Loucy (cell line): ENCODE data around the gene KLF7.

Experiments used
- H2AFZ ChIP-seq: fragments of 200-600 bp; sonication (generic); 2 replicates; pipeline ENCODE4 v1.6.0; 2016; ENCODE audit warnings: antibody characterized with exemption, mild to moderate bottlenecking, low read length, moderate library complexity
- H3F3A ChIP-seq: fragments of 200-600 bp; 2 replicates; pipeline ENCODE4 v1.6.0; 2016; ENCODE audit warnings: antibody characterized with exemption, low read depth, mild to moderate bottlenecking
- H3K27me3 ChIP-seq: fragments of 200-600 bp; sonication (generic); 2 replicates; pipeline ENCODE4 v1.6.1; 2014; ENCODE audit warnings: low read length, mild to moderate bottlenecking; ENCODE audit not compliant: insufficient read depth, poor library complexity, severe bottlenecking
- H3K36me3 ChIP-seq: fragments of 200-600 bp; sonication (generic); 2 replicates; pipeline ENCODE4 v1.6.1; 2016; ENCODE audit warnings: low read length; ENCODE audit not compliant: insufficient read depth
- H3K4me1 ChIP-seq: fragments of 200-600 bp; sonication (generic); 2 replicates; pipeline ENCODE4 v1.5.1; 2014; ENCODE audit warnings: low read length, mild to moderate bottlenecking; ENCODE audit not compliant: insufficient read depth, poor library complexity, severe bottlenecking
- H3K4me2 ChIP-seq: fragments of 200-600 bp; sonication (generic); 2 replicates; pipeline ENCODE4 v1.6.0; 2014; ENCODE audit warnings: antibody characterized with exemption, low read length, low read depth, mild to moderate bottlenecking; ENCODE audit not compliant: poor library complexity, severe bottlenecking
- H3K4me3 ChIP-seq: fragments of 200-600 bp; sonication (generic); 2 replicates; pipeline ENCODE4 v1.5.1; 2014; ENCODE audit warnings: low read length, mild to moderate bottlenecking, mixed read lengths; ENCODE audit not compliant: poor library complexity, severe bottlenecking
- H3K79me2 ChIP-seq: fragments of 200-600 bp; sonication (generic); 2 replicates; pipeline ENCODE4 v1.6.1; 2014; ENCODE audit warnings: low read length; ENCODE audit not compliant: insufficient read depth
- H3K9ac ChIP-seq: fragments of 200-600 bp; sonication (generic); 2 replicates; pipeline ENCODE4 v1.6.0; 2014; ENCODE audit warnings: mild to moderate bottlenecking, low read depth, low read length, moderate library complexity; ENCODE audit not compliant: poor library complexity, severe bottlenecking
- H3K9me2 ChIP-seq: fragments of 200-600 bp; sonication (generic); replicated peaks from 2 replicates; pipeline ENCODE4 v1.6.1; 2016; ENCODE audit warnings: low read depth, low read length, mixed read lengths
- H3K9me3 ChIP-seq: fragments of 200-600 bp; sonication (generic); 2 replicates; pipeline ENCODE4 v1.6.1; 2014; ENCODE audit warnings: mild to moderate bottlenecking, antibody characterized with exemption, low read length, low read depth; ENCODE audit not compliant: insufficient read depth
- H4K20me1 ChIP-seq: fragments of 200-600 bp; sonication (generic); 2 replicates; pipeline ENCODE4 v1.6.0; 2014; ENCODE audit warnings: antibody characterized with exemption, low read length, mild to moderate bottlenecking; ENCODE audit not compliant: insufficient read depth, poor library complexity, severe bottlenecking
- EZH2phosphoT487 ChIP-seq: fragments of 200-600 bp; IDR thresholded peaks from 2 replicates; pipeline ENCODE4 v1.6.1; 2018; ENCODE audit warnings: antibody characterized with exemption, mild to moderate bottlenecking, moderate library complexity, borderline replicate concordance
- TF ChIP-seq, protein P1 (sequence below): fragments of 200-600 bp; sonication (generic); conservative IDR thresholded peaks from 2 replicates; pipeline ENCODE4 v1.5.1; 2014; ENCODE audit warnings: mild to moderate bottlenecking, antibody characterized with exemption, low read length

KLF7 gene

DNA sequence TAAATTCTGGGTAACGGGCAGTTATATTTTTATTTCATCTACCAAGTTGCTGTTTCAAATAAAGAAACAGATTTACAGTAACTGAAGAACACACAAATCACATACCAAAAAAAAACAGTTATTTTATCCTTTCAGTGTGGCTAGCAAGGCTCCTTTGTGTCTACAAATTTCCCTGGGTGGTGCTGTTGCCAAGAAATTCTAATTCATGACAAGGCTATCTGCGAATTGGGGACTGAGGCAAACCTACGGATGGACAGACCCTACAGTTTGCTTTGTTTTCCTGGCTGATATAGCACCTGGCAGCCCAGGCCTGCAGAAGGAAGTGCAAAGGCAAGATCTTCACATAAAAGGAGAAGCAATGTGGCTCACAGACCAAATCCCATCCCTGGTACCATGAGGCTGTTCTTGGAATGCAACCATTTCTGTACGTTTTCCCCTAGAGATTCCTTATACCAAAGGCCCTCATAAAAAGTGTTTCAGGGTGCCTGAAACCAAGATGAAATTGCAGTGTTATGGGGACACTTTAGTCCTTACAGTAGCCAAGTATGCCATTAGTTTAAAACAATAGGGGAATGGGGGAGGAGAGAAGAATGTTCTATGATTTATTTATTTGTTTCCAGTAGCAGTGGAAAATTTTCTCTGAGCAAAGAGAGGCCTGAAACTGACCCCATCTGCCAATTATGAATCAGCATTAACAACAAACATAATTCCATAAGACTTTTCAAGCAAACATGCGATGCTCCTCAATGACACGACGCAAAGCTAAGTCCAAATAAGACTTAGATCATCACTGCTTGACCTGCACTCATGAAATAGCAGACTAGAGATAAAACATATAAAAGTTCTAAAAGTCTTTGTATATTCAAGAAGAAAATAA, 4.3 kb downstream of the KLF7 start:
- Histone ChIP-seq H3K27me3 (no peaks in the 10 kb centered on the region), H3K9ac (no peak overlapping the region), H3K4me2 (peak overlapping the region; percentile 15), H3K4me1 (peaks cover 25% of the 10 kb centered on the region), H3K9me3 (no peaks in the 10 kb centered on the region), H2AFZ (no peak overlapping the region), H3K79me2 (peaks cover 11% of the 10 kb centered on the region; the same call in 1 of the 2 replicates), H4K20me1 (peaks cover 13% of the 10 kb centered on the region), H3K36me3 (no peaks in the 10 kb centered on the region), H3K9me2 (no peaks in the 10 kb centered on the region), H3F3A (no peaks in the 10 kb centered on the region), H3K4me3 (no peak overlapping the region)
- TF ChIP-seq, protein P1, sequence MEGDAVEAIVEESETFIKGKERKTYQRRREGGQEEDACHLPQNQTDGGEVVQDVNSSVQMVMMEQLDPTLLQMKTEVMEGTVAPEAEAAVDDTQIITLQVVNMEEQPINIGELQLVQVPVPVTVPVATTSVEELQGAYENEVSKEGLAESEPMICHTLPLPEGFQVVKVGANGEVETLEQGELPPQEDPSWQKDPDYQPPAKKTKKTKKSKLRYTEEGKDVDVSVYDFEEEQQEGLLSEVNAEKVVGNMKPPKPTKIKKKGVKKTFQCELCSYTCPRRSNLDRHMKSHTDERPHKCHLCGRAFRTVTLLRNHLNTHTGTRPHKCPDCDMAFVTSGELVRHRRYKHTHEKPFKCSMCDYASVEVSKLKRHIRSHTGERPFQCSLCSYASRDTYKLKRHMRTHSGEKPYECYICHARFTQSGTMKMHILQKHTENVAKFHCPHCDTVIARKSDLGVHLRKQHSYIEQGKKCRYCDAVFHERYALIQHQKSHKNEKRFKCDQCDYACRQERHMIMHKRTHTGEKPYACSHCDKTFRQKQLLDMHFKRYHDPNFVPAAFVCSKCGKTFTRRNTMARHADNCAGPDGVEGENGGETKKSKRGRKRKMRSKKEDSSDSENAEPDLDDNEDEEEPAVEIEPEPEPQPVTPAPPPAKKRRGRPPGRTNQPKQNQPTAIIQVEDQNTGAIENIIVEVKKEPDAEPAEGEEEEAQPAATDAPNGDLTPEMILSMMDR = no peak
- TF ChIP-seq EZH2phosphoT487 = no peak

DNA sequence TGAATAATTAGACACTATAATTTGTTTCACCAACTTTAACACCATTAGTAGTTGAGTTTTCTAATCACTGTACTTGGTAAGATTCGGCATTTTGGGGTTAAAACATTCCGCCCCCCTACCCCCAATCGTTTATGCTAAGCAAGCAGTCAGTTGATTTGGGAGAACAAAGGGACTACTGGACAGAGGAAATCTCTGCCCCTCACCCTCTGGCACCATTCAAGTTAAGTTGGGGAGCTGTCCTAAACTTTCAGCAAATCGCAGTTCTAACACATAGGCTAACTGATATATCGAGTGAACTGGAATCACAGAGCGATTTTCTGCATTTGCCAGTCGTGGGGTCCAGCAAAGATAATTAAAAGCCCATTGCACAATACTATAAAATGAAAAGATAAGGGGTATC, 5.6 kb downstream of the KLF7 start:
- H3K79me2 ChIP-seq = peaks cover 10% of the 10 kb centered on the region; the same call in 1 of the 2 replicates
- H3K4me1 ChIP-seq = peaks cover 23% of the 10 kb centered on the region

DNA sequence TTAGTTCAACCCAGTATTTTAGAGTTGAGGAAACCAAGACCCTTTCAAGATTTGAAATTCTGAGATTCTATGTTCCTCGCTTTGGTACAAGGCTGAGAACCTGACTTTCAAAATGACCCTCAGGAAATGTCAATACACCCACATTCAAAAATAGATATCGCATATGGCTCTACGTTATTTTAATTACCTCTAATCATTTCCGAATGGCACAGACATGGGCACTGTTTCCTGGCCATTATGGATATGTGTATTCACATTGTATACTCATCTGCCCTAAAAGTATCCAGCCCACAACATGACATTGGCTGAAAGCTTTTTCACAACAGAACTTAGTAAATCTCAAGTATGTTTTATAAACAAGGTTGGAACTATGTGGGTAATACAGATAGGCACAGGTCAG, 6.7 kb downstream of the KLF7 start:
- Histone ChIP-seq H3K9me2 (no peaks in the 10 kb centered on the region), H3K36me3 (no peaks in the 10 kb centered on the region), H3K9ac (no peak overlapping the region), H3K4me3 (no peak overlapping the region), H2AFZ (no peak overlapping the region), H4K20me1 (peaks cover 12% of the 10 kb centered on the region), H3K9me3 (no peaks in the 10 kb centered on the region), H3F3A (no peaks in the 10 kb centered on the region), H3K4me2 (no peak overlapping the region), H3K79me2 (peaks cover 9% of the 10 kb centered on the region; the same call in 1 of the 2 replicates), H3K27me3 (no peaks in the 10 kb centered on the region), H3K4me1 (peaks cover 24% of the 10 kb centered on the region)
- TF ChIP-seq, protein P1 = no peak
- TF ChIP-seq EZH2phosphoT487 = no peak

More for the DNA sequence above, 5.6 kb downstream of the KLF7 start:
- Histone ChIP-seq H3K9me2 (no peaks in the 10 kb centered on the region), H2AFZ (no peak overlapping the region), H3K9me3 (no peaks in the 10 kb centered on the region), H3K36me3 (no peaks in the 10 kb centered on the region), H3F3A (no peaks in the 10 kb centered on the region), H3K27me3 (no peaks in the 10 kb centered on the region), H3K4me3 (no peak overlapping the region), H4K20me1 (peaks cover 13% of the 10 kb centered on the region), H3K4me2 (no peak overlapping the region), H3K9ac (no peak overlapping the region)
- TF ChIP-seq, protein P1 = no peak
- TF ChIP-seq EZH2phosphoT487 = no peak
